ENCODE measurements around the gene LST1.

LST1 gene

DNA sequence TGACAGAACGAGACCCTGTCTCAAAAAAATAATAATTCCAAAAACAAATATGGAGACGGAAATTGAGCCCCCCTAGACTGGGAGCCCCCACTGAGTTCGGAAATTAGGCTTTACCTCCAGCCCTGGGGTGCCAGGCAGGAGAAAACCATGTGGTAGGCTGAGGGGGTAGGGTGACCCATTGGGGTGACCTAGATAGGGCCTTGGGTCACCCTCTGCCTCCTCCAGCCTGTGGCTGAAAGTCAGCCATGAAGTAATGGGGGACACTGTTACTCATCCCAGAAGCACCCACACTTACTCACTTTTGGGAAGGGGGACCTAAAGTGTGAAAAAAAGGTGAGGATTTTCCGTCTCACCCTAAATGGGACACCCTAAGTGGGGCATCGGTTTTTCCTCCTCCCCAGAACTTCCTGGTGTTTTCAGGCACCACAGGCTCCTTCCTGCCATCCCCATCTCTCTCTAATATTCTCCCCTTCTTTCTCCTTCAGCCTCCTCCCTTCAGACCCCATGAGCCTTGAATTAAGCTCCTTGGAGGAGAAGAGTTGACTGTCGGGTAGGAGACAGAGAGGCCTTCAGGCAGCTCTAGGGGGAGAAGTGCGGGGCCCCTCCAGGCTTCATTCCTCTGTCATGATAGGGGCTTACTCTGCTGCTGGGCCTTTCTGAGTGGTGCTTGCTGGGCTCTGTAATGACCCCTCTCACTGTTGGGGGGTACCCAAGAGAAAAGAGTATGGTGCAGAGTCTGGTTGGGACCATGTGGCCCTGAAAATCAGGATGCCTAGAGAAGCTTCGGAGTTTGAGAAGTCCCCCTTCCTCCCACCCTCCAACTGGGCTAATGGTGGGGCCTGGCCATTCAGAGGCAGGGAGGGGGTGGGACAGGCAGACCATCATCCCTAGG, 6.3 kb upstream of the LST1 start:
- Histone ChIP-seq H3K27me3 (ENCODE audit: insufficient read depth, poor library complexity, severe bottlenecking) (no peaks in the 10 kb centered on the region), H3K36me3 (ENCODE audit: low read depth) (no peaks in the 10 kb centered on the region), H3K27ac (ENCODE audit: poor library complexity, severe bottlenecking) (no peak overlapping the region), H3K4me3 (ENCODE audit: severe bottlenecking) (no peak overlapping the region), H3K9me3 (ENCODE audit: severe bottlenecking) (no peaks in the 10 kb centered on the region), H3K4me1 (ENCODE audit: insufficient read depth, poor library complexity, severe bottlenecking) (peaks cover 12% of the 10 kb centered on the region)
- no peak for ATAC-seq (ENCODE audit: low read depth)
- no peak for DNase-seq (ENCODE audit: low spot score)
- TF ChIP-seq, protein P1, sequence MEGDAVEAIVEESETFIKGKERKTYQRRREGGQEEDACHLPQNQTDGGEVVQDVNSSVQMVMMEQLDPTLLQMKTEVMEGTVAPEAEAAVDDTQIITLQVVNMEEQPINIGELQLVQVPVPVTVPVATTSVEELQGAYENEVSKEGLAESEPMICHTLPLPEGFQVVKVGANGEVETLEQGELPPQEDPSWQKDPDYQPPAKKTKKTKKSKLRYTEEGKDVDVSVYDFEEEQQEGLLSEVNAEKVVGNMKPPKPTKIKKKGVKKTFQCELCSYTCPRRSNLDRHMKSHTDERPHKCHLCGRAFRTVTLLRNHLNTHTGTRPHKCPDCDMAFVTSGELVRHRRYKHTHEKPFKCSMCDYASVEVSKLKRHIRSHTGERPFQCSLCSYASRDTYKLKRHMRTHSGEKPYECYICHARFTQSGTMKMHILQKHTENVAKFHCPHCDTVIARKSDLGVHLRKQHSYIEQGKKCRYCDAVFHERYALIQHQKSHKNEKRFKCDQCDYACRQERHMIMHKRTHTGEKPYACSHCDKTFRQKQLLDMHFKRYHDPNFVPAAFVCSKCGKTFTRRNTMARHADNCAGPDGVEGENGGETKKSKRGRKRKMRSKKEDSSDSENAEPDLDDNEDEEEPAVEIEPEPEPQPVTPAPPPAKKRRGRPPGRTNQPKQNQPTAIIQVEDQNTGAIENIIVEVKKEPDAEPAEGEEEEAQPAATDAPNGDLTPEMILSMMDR (IDR thresholded peaks at IDR 0.05; ENCODE audit: poor library complexity, severe bottlenecking): no peak

- ATAC-seq (ENCODE audit: low read depth): no peak
- Histone ChIP-seq H3K27me3 (ENCODE audit: insufficient read depth, poor library complexity, severe bottlenecking) (no peaks in the 10 kb centered on the region), H3K4me1 (ENCODE audit: insufficient read depth, poor library complexity, severe bottlenecking) (peaks cover 12% of the 10 kb centered on the region), H3K9me3 (ENCODE audit: severe bottlenecking) (no peaks in the 10 kb centered on the region), H3K36me3 (ENCODE audit: low read depth) (no peaks in the 10 kb centered on the region), H3K4me3 (ENCODE audit: severe bottlenecking) (peak overlapping the region; percentile 52), H3K27ac (ENCODE audit: poor library complexity, severe bottlenecking) (no peak overlapping the region)
- DNase-seq (ENCODE audit: low spot score): no peak
- TF ChIP-seq, protein P1 (IDR thresholded peaks at IDR 0.05; ENCODE audit: poor library complexity, severe bottlenecking): no peak
Observed at GRCh38 chr6:31580438-31580740, 5.7 kb upstream of the LST1 start.

- Histone ChIP-seq H3K9me3 (ENCODE audit: severe bottlenecking) (no peaks in the 10 kb centered on the region), H3K4me1 (ENCODE audit: insufficient read depth, poor library complexity, severe bottlenecking) (peaks cover 12% of the 10 kb centered on the region), H3K36me3 (ENCODE audit: low read depth) (no peaks in the 10 kb centered on the region), H3K4me3 (ENCODE audit: severe bottlenecking) (peak overlapping the region; percentile 52), H3K27ac (ENCODE audit: poor library complexity, severe bottlenecking) (no peak overlapping the region), H3K27me3 (ENCODE audit: insufficient read depth, poor library complexity, severe bottlenecking) (no peaks in the 10 kb centered on the region)
- DNase-seq (ENCODE audit: low spot score) (no peak), ATAC-seq (ENCODE audit: low read depth) (peak; percentile 84)
- TF ChIP-seq, protein P1 (IDR thresholded peaks at IDR 0.05; ENCODE audit: poor library complexity, severe bottlenecking): peak; percentile 98
Observed at GRCh38 chr6:31580807-31581433, 5.2 kb upstream of the LST1 start.

DNA sequence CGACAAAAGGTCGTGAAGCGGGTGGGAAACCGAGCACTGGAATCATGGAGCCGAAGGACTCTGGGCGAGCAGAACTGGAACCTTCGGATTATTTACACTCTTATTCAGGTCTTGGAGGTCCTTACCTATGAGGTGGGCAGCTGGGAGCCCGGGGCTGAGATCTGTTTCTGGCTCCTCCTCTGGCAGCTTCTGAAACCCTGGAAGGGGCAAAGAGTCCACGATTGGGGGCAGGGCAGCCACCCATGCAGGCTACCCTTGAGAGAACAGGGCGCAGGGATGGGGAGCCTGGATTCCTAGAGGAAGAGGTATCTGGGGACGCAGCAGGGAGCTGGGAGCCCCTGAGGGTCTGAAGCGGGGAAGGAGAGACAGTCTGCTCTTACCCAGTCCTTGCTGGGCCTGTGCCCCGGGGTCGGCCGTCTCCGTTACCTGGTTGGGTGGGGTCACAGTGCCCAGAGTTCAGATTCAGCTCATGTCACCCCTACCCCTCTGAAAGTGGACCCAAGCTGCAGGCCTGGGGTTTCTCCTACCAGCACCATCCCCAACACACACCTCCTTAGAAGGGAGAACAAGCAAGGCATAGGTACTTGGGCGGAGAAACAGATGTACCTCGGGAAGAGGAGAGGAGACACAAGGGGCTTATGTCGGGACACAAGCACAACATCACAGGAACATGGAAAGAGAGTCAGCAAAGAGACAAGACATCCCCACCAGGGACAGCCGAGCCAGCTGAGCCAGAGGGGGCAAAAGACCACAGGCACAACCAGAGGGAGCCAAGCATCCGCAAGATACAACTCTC, 4.4 kb upstream of the LST1 start:
- TF ChIP-seq, protein P1 (IDR thresholded peaks at IDR 0.05; ENCODE audit: poor library complexity, severe bottlenecking): no peak
- H3K27me3 ChIP-seq (ENCODE audit: insufficient read depth, poor library complexity, severe bottlenecking): no peaks in the 10 kb centered on the region
- no peaks in the 10 kb centered on the region for H3K9me3 ChIP-seq (ENCODE audit: severe bottlenecking)
- ATAC-seq (ENCODE audit: low read depth) (no peak), DNase-seq (ENCODE audit: low spot score) (no peak)
- no peaks in the 10 kb centered on the region for H3K36me3 ChIP-seq (ENCODE audit: low read depth)
- peak overlapping the region; percentile 52 for H3K4me3 ChIP-seq (ENCODE audit: severe bottlenecking)
- H3K27ac ChIP-seq (ENCODE audit: poor library complexity, severe bottlenecking): no peak overlapping the region
- peaks cover 12% of the 10 kb centered on the region for H3K4me1 ChIP-seq (ENCODE audit: insufficient read depth, poor library complexity, severe bottlenecking)
